CD4-positive, alpha-beta T cell treated with Interleukin-12 subunit alpha and Interleukin-12 subunit beta, for 1 hour (primary cell): ENCODE data around the gene KCNMA1.

Experiments
- DNase-seq: peaks from one replicate; pipeline ENCODE4 v3.0.0-alpha.2; 2020

Gene KCNMA1

GRCh38 chr10:77383861-77384553, 253.6 kb downstream of the KCNMA1 start:
- no peak for DNase-seq

- no peak for DNase-seq
Measured at GRCh38 chr10:77381750-77382149, 255.9 kb downstream of the KCNMA1 start.

GRCh38 chr10:77380723-77381122, 256.9 kb downstream of the KCNMA1 start:
- no peak for DNase-seq

- DNase-seq = no peak
Measured at GRCh38 chr10:77380191-77380590, 257.4 kb downstream of the KCNMA1 start.

GRCh38 chr10:77378366-77379349, 258.9 kb downstream of the KCNMA1 start:
- no peak for DNase-seq

GRCh38 chr10:77377678-77378352, 259.8 kb downstream of the KCNMA1 start:
- no peak for DNase-seq

GRCh38 chr10:77377034-77377433, 260.6 kb downstream of the KCNMA1 start:
- DNase-seq = no peak

GRCh38 chr10:77374189-77374656, 263.4 kb downstream of the KCNMA1 start:
- DNase-seq = no peak

GRCh38 chr10:77371848-77372799, 265.5 kb downstream of the KCNMA1 start:
- no peak for DNase-seq

- no peak for DNase-seq
Measured at GRCh38 chr10:77371421-77371820, 266.2 kb downstream of the KCNMA1 start.

GRCh38 chr10:77368006-77368405, 269.6 kb downstream of the KCNMA1 start:
- no peak for DNase-seq

- no peak for DNase-seq
Measured at GRCh38 chr10:77363210-77363609, 274.4 kb downstream of the KCNMA1 start.

- no peak for DNase-seq
Measured at GRCh38 chr10:77361831-77362230, 275.8 kb downstream of the KCNMA1 start.

GRCh38 chr10:77361426-77361825, 276.2 kb downstream of the KCNMA1 start:
- DNase-seq = no peak

- no peak for DNase-seq
Measured at GRCh38 chr10:77360835-77361234, 276.8 kb downstream of the KCNMA1 start.

- DNase-seq = no peak
Measured at GRCh38 chr10:77359950-77360520, 277.6 kb downstream of the KCNMA1 start.

- no peak for DNase-seq
Measured at GRCh38 chr10:77359287-77359691, 278.3 kb downstream of the KCNMA1 start.

- no peak for DNase-seq
Measured at GRCh38 chr10:77358656-77359055, 279.0 kb downstream of the KCNMA1 start.

- DNase-seq = no peak
Measured at GRCh38 chr10:77357611-77358310, 279.8 kb downstream of the KCNMA1 start.

- DNase-seq = no peak
Measured at GRCh38 chr10:77357185-77357584, 280.4 kb downstream of the KCNMA1 start.

- no peak for DNase-seq
Measured at GRCh38 chr10:77355844-77356243, 281.8 kb downstream of the KCNMA1 start.
